22Rv1 (cell line): ENCODE data around the gene APOBEC2.
"Not testable (repeated sequence)": the region's sequence is repeated elsewhere in the genome, so short reads cannot be mapped to it uniquely, and the experiment has no call there.

Experiments
- CTCF ChIP-seq: fragments of 450-650 bp; IDR thresholded peaks from 2 replicates; pipeline ENCODE4 v1.5.1; 2017; ENCODE audit warnings: mild to moderate bottlenecking
- ZFX ChIP-seq: fragments of 450-650 bp; IDR thresholded peaks from 2 replicates; pipeline ENCODE4 v1.6.1; 2017; ENCODE audit warnings: antibody characterized with exemption, borderline replicate concordance

- not testable (repeated sequence) for TF ChIP-seq CTCF, ZFX
Measured at GRCh38 chr6:41015860-41016259, 37.1 kb upstream of the APOBEC2 start.
